Inflammatory macrophage (primary cell): ENCODE results near the gene MMP17.
"Not testable (repeated sequence)": the region's sequence is repeated elsewhere in the genome, so short reads cannot be mapped to it uniquely, and the experiment has no call there.

Experiments used
- DNase-seq, 2 donors: peaks; one replicate each; pipeline ENCODE4 v3.0.0-alpha.2; 2020 to 2022

MMP17 gene

GRCh38 chr12:131800594-131801135 lies 27.5 kb upstream of the MMP17 start:
- DNase-seq, result no peak

GRCh38 chr12:131801254-131801866 lies 26.8 kb upstream of the MMP17 start:
- no peak for DNase-seq

GRCh38 chr12:131803961-131804521 lies 24.2 kb upstream of the MMP17 start:
- DNase-seq, result peak in 1 of 2 donors; percentile 16

GRCh38 chr12:131805421-131805820 lies 22.8 kb upstream of the MMP17 start:
- no peak for DNase-seq

- DNase-seq, result no peak
Measured at GRCh38 chr12:131806674-131807073, 21.5 kb upstream of the MMP17 start.

GRCh38 chr12:131808744-131809371 lies 19.3 kb upstream of the MMP17 start:
- DNase-seq, result peak; percentile 68

GRCh38 chr12:131809476-131810254 lies 18.5 kb upstream of the MMP17 start:
- not testable (repeated sequence) for DNase-seq

GRCh38 chr12:131810726-131811125 lies 17.5 kb upstream of the MMP17 start:
- DNase-seq, result no peak

GRCh38 chr12:131815131-131815530 lies 13.1 kb upstream of the MMP17 start:
- peak; percentile 36 to 62 for DNase-seq

GRCh38 chr12:131816495-131816894 lies 11.7 kb upstream of the MMP17 start:
- DNase-seq, result no peak

GRCh38 chr12:131817241-131817640 lies 11.0 kb upstream of the MMP17 start:
- no peak for DNase-seq

GRCh38 chr12:131818821-131819585 lies 9.2 kb upstream of the MMP17 start:
- DNase-seq, result peak; percentile 57 to 79

- no peak for DNase-seq
Measured at GRCh38 chr12:131824450-131824849, 3.7 kb upstream of the MMP17 start.

- DNase-seq, result no peak
Measured at GRCh38 chr12:131825146-131825892, 2.9 kb upstream of the MMP17 start.

- no peak for DNase-seq
Measured at GRCh38 chr12:131826097-131826928, 1.9 kb upstream of the MMP17 start.

- no peak for DNase-seq
Measured at GRCh38 chr12:131828671-131829355, 620 bp downstream of the MMP17 start.

GRCh38 chr12:131829356-131829747 lies 1.2 kb downstream of the MMP17 start:
- peak in 1 of 2 donors; percentile 20 for DNase-seq

- no peak for DNase-seq
Measured at GRCh38 chr12:131829791-131830334, 1.7 kb downstream of the MMP17 start.

GRCh38 chr12:131830335-131830913 lies 2.2 kb downstream of the MMP17 start:
- peak; percentile 78 to 85 for DNase-seq
